ENCODE data around the gene PIGH. TPM values are rescaled to one million over a fixed set of nuclear protein-coding genes. Genes with fewer than 3 reads are reported as not detected.
A peak's percentile ranks its signal among the peaks of the same experiment; 100 is the strongest.

The PIGH gene
- total RNA-seq, 1 donor from 2014 or later = 14.0 TPM

- no peak for DNase-seq (ENCODE audit: low read depth)
These were observed 25.3 kb downstream of the PIGH start for GRCh38 chr14:67574806-67575205.

GRCh38 chr14:67574156-67574555 lies 25.9 kb downstream of the PIGH start:
- DNase-seq (ENCODE audit: low read depth) = no peak

- DNase-seq (ENCODE audit: low read depth) = no peak
These were observed 26.6 kb downstream of the PIGH start for GRCh38 chr14:67573228-67574010.

- DNase-seq (ENCODE audit: low read depth) = no peak
These were observed 27.5 kb downstream of the PIGH start for GRCh38 chr14:67572608-67573007.

GRCh38 chr14:67571991-67572323 lies 28.1 kb downstream of the PIGH start:
- peak; percentile 11 for DNase-seq (ENCODE audit: low read depth)

- DNase-seq (ENCODE audit: low read depth) = peak; percentile 39
These were observed 28.6 kb downstream of the PIGH start for GRCh38 chr14:67571275-67571990.

- DNase-seq (ENCODE audit: low read depth) = no peak
These were observed 29.6 kb downstream of the PIGH start for GRCh38 chr14:67570453-67570852.

- DNase-seq (ENCODE audit: low read depth) = no peak
These were observed 30.3 kb downstream of the PIGH start for GRCh38 chr14:67569651-67570290.

GRCh38 chr14:67569011-67569650 lies 30.9 kb downstream of the PIGH start:
- no peak for DNase-seq (ENCODE audit: low read depth)

- DNase-seq (ENCODE audit: low read depth) = peak; percentile 62
These were observed 32.4 kb downstream of the PIGH start for GRCh38 chr14:67567654-67568053.

GRCh38 chr14:67566908-67567307 lies 33.2 kb downstream of the PIGH start:
- no peak for DNase-seq (ENCODE audit: low read depth)

- peak; percentile 80 for DNase-seq (ENCODE audit: low read depth)
These were observed 35.8 kb downstream of the PIGH start for GRCh38 chr14:67564236-67564635.

- DNase-seq (ENCODE audit: low read depth) = no peak
These were observed 37.3 kb downstream of the PIGH start for GRCh38 chr14:67562776-67563150.

GRCh38 chr14:67562025-67562775 lies 37.9 kb downstream of the PIGH start:
- DNase-seq (ENCODE audit: low read depth) = no peak

- no peak for DNase-seq (ENCODE audit: low read depth)
These were observed 40.4 kb downstream of the PIGH start for GRCh38 chr14:67559639-67560038.

- no peak for DNase-seq (ENCODE audit: low read depth)
These were observed 42.4 kb downstream of the PIGH start for GRCh38 chr14:67557656-67558055.

GRCh38 chr14:67557118-67557517 lies 43.0 kb downstream of the PIGH start:
- DNase-seq (ENCODE audit: low read depth) = peak; percentile 70

GRCh38 chr14:67556671-67557070 lies 43.4 kb downstream of the PIGH start:
- DNase-seq (ENCODE audit: low read depth) = no peak

- no peak for DNase-seq (ENCODE audit: low read depth)
These were observed 44.5 kb downstream of the PIGH start for GRCh38 chr14:67555518-67556090.

GRCh38 chr14:67554341-67554740 lies 45.7 kb downstream of the PIGH start:
- no peak for DNase-seq (ENCODE audit: low read depth)

GRCh38 chr14:67553547-67553946 lies 46.5 kb downstream of the PIGH start:
- no peak for DNase-seq (ENCODE audit: low read depth)

Data from renal cortical epithelial cell (primary cell).